ENCODE measurements around the gene USP21.

USP21 gene

GRCh38 chr1:161190962-161191521 lies 31.7 kb downstream of the USP21 start:
- TF ChIP-seq CTCF (IDR thresholded peaks at IDR 0.05; ENCODE audit: extremely low read depth, insufficient read depth, missing control alignments), result no peak
- DNase-seq (ENCODE audit: low spot score), result no peak
- in situ Hi-C loops (cut with MboI; ENCODE audit: low pct_unique_long_range_greater_than_20kb, low sequenced_read_pairs, unreplicated experiment), result loop anchor here (25.0 kb wide), 1 partner anchor 521 kb away; the partner anchor contains the start of genes FCRLA and FCRLB

DNA sequence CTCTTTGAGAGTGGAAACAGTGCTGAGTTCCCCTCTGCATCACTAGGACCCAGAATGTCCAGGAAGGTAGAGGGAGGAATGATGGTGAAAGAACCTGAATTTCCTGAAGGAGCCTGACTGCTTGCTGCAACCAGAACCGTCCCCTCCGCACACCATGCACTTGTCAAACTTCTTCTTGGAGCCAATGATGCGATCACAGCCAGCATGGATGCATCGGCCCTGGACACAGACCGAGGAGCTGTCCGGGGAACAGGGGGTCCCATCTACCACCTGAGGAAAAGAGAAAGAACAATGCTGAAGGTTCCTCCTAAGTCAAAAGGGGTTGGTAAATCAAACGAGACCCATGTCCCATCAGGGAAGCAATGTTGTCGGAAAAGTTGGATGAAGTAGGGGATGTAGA lies 32.7 kb downstream of the USP21 start:
- in situ Hi-C loops (cut with MboI; ENCODE audit: low pct_unique_long_range_greater_than_20kb, low sequenced_read_pairs, unreplicated experiment), result loop anchor here (25.0 kb wide), 1 partner anchor 520 kb away; the partner anchor contains the start of genes FCRLA and FCRLB
- no peak for TF ChIP-seq CTCF (IDR thresholded peaks at IDR 0.05; ENCODE audit: extremely low read depth, insufficient read depth, missing control alignments)
- DNase-seq (ENCODE audit: low spot score), result no peak

DNA sequence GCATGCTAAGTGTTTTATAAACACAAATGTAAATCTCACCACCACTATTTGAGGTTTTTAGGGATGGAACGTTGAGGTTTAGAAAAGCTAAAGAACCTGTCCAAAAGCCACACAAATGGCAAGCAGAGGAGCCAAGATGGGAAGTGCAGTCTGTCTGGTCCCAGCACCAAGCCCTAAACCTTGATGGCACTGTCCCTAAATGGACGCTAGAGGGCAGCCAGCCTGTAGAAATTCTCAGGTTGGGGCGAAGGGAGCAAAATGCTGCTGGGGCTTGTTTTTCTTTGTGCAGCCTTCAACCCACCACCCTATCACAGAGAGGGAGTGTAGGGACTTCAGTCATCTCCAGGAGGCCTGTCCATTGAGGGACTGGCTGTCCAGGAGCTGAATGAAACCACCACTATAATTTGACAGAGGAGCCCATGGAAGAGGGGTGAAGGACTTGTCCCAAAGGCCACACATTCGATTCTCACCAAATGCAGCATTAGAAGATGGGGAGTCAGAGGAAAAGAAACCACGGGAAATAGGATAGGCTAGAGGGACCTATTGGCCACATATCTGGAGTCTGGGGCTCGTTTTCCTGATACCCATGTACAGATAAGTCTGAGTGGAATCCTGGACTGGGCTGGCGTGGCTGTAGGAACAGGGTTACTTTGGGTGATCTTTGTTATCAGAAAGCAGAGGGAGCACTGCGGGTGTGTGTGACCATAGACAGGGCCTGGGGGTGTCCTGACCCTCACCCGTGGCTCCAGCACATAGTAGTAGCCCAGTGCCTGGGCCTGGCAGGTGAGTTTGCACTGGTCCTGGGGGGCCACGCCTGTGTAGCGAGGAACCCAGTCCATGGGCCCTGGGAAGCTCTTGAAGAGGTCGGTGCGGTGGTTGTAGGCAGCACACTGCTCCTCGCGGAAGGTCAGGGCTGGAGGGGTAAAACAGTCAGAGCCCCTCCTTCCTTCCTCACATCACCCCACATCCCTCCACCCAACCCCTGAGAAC lies 33.5 kb downstream of the USP21 start:
- in situ Hi-C loops (cut with MboI; ENCODE audit: low pct_unique_long_range_greater_than_20kb, low sequenced_read_pairs, unreplicated experiment), result loop anchor here (25.0 kb wide), 1 partner anchor 520 kb away; the partner anchor contains the start of genes FCRLA and FCRLB
- peak; percentile 87 for DNase-seq (ENCODE audit: low spot score)
- TF ChIP-seq CTCF (IDR thresholded peaks at IDR 0.05; ENCODE audit: extremely low read depth, insufficient read depth, missing control alignments), result peak; percentile 93

- no peak for TF ChIP-seq CTCF (IDR thresholded peaks at IDR 0.05; ENCODE audit: extremely low read depth, insufficient read depth, missing control alignments)
- DNase-seq (ENCODE audit: low spot score), result no peak
- in situ Hi-C loops (cut with MboI; ENCODE audit: low pct_unique_long_range_greater_than_20kb, low sequenced_read_pairs, unreplicated experiment), result loop anchor here (25.0 kb wide), 1 partner anchor 519 kb away; the partner anchor contains the start of genes FCRLA and FCRLB
Measured at GRCh38 chr1:161193561-161194235, 34.4 kb downstream of the USP21 start.

DNA sequence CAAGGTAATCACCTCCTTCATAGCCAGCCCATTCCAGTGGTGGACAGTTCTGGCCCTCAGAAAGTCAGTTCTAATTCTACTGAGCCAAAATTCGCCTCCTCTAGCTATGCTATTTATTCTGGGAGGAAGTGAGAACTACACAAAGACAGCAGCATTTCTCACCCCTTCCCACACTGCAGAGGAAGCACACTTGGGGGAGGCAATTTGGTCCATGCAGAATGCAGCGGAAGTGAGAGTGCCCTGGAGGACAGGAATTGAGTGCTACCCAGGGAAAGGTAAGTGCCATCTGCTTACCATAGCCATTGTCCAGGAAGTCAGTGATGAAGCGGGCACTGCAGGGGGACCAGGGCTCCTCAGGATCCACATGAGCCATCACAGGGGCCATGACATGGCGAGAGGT lies 35.9 kb downstream of the USP21 start:
- TF ChIP-seq CTCF (IDR thresholded peaks at IDR 0.05; ENCODE audit: extremely low read depth, insufficient read depth, missing control alignments), result no peak
- in situ Hi-C loops (cut with MboI; ENCODE audit: low pct_unique_long_range_greater_than_20kb, low sequenced_read_pairs, unreplicated experiment), result loop anchor here (25.0 kb wide), 1 partner anchor 517 kb away; the partner anchor contains the start of genes FCRLA and FCRLB
- DNase-seq (ENCODE audit: low spot score), result no peak

GRCh38 chr1:161196111-161196510 lies 36.8 kb downstream of the USP21 start:
- TF ChIP-seq CTCF (IDR thresholded peaks at IDR 0.05; ENCODE audit: extremely low read depth, insufficient read depth, missing control alignments), result no peak
- DNase-seq (ENCODE audit: low spot score), result no peak
- in situ Hi-C loops (cut with MboI; ENCODE audit: low pct_unique_long_range_greater_than_20kb, low sequenced_read_pairs, unreplicated experiment), result loop anchor here (25.0 kb wide), 1 partner anchor 516 kb away; the partner anchor contains the start of genes FCRLA and FCRLB
